Measurements from ENCODE around the gene SCARB1. TPM values are rescaled to one million over a fixed set of nuclear protein-coding genes. Genes with fewer than 3 reads are reported as not detected.

Gene SCARB1
- total RNA-seq, 1 donor from 2014 or later: 81.1 TPM

DNA sequence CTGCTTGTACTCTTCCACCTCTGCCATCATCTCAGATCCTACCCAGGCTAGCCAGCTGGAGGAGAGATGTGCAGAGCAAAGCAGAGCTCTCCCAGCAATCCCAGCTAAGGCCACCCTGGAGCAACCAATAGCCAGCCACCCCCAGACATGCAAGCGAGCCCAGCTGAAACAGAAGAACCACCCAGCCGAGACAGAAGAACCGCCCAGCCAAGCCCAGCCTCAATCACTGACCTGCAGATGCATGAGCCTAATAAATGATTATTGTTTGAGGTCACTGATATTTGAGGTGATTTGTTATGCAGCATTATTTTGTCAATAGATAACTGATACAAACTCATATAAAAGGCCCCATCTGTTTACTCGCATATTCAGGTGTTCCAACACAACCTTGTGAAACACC is 106.3 kb downstream of the SCARB1 start:
- TF ChIP-seq CTCF (IDR thresholded peaks at IDR 0.05): no peak
- Histone ChIP-seq H3K27me3 (no peaks in the 10 kb centered on the region), H3K27ac (no peak overlapping the region), H3K9me3 (no peaks in the 10 kb centered on the region), H3K4me3 (no peak overlapping the region), H3K36me3 (no peaks in the 10 kb centered on the region), H3K4me1 (peaks cover 3 to 37% of the 10 kb centered on the region in 2 donors)
- intact Hi-C loops (cut with DNase I): loop anchor here (5.0 kb wide), 1 partner anchor 80 kb away; no protein-coding TSS in a partner anchor
- no peak for DNase-seq (ENCODE audit: low spot score in 2 of 2)

- H3K4me1 ChIP-seq: peaks cover 3 to 36% of the 10 kb centered on the region in 2 donors
- DNase-seq (ENCODE audit: low spot score in 2 of 2): no peak
- no peaks in the 10 kb centered on the region for H3K36me3 ChIP-seq
- H3K9me3 ChIP-seq: no peaks in the 10 kb centered on the region
- no peak overlapping the region for H3K27ac ChIP-seq
- H3K4me3 ChIP-seq: no peak overlapping the region
- no peak for TF ChIP-seq CTCF (IDR thresholded peaks at IDR 0.05)
- intact Hi-C loops (cut with DNase I): loop anchor here (5.0 kb wide), 1 partner anchor 79 kb away; no protein-coding TSS in a partner anchor
- no peaks in the 10 kb centered on the region for H3K27me3 ChIP-seq
Observed at GRCh38 chr12:124756760-124757159, 106.9 kb downstream of the SCARB1 start.

DNA sequence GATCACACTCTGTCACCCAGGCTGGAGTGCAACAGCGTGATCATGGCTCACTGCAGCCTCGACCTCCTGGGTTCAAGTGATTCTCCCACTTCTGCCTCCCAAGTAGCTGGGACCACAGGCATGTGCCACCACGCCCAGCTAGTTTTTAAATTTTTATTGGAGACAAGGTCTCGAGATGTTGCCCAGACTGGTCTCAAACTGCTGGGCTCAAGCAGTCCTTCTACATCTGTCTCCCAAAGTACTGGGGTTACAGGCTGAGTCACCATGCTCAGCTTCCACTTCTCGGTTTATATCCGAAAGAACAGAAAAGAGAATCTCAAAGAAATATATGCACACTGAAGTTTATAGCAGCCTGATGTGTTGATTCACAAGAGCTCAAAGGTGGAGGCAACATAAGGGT is 107.5 kb downstream of the SCARB1 start:
- no peak overlapping the region for H3K4me3 ChIP-seq
- peaks cover 3 to 36% of the 10 kb centered on the region in 2 donors for H3K4me1 ChIP-seq
- TF ChIP-seq CTCF (IDR thresholded peaks at IDR 0.05): no peak
- peak overlapping the region; percentile 46 to 50 for H3K27ac ChIP-seq
- H3K27me3 ChIP-seq: no peaks in the 10 kb centered on the region
- intact Hi-C loops (cut with DNase I): loop anchor here (5.0 kb wide), 1 partner anchor 79 kb away; no protein-coding TSS in a partner anchor
- H3K9me3 ChIP-seq: no peaks in the 10 kb centered on the region
- no peaks in the 10 kb centered on the region for H3K36me3 ChIP-seq
- no peak for DNase-seq (ENCODE audit: low spot score in 2 of 2)

DNA sequence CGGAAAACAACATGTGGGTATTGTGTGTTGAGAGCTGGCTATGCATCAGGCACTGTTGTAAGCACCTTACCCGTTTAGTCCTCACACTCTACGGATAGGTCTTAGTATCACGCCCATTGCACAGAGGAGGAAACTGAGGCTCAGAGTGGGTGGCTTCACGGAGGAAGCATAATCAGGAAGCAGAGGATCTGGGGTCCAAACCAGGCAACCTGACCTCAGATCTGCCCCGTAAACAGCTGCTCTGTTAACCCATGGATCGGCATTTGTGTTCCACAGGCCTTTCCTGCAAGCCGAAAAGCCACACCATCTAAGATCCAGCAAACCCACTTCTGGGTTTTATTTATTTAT is 107.9 kb downstream of the SCARB1 start:
- no peak for DNase-seq (ENCODE audit: low spot score in 2 of 2)
- no peaks in the 10 kb centered on the region for H3K27me3 ChIP-seq
- H3K36me3 ChIP-seq: no peaks in the 10 kb centered on the region
- peaks cover 3 to 36% of the 10 kb centered on the region in 2 donors for H3K4me1 ChIP-seq
- peak overlapping the region; percentile 46 to 50 for H3K27ac ChIP-seq
- no peaks in the 10 kb centered on the region for H3K9me3 ChIP-seq
- no peak for TF ChIP-seq CTCF (IDR thresholded peaks at IDR 0.05)
- intact Hi-C loops (cut with DNase I): loop anchor here (5.0 kb wide), 1 partner anchor 78 kb away; no protein-coding TSS in a partner anchor
- no peak overlapping the region for H3K4me3 ChIP-seq

- Histone ChIP-seq H3K27ac (peak overlapping the region; percentile 46 to 50), H3K36me3 (no peaks in the 10 kb centered on the region), H3K4me1 (peaks cover 3 to 36% of the 10 kb centered on the region in 2 donors), H3K27me3 (no peaks in the 10 kb centered on the region), H3K9me3 (no peaks in the 10 kb centered on the region), H3K4me3 (no peak overlapping the region)
- TF ChIP-seq CTCF (IDR thresholded peaks at IDR 0.05): no peak
- DNase-seq (ENCODE audit: low spot score in 2 of 2): peak; percentile 78 to 89
- intact Hi-C loops (cut with DNase I): loop anchor here (5.0 kb wide), 1 partner anchor 78 kb away; no protein-coding TSS in a partner anchor
Observed at GRCh38 chr12:124754949-124755800, 108.5 kb downstream of the SCARB1 start.
